HepG2 (cell line): Measurements from ENCODE around the gene SRCAP. TPM values are rescaled to one million over a fixed set of nuclear protein-coding genes. Genes with fewer than 3 reads are reported as not detected.

Source experiments
- CBFB ChIP-seq: sonication (generic); formaldehyde crosslinking; IDR thresholded peaks from 2 replicates; pipeline ENCODE4 v1.4.0; 2020; ENCODE audit warnings: missing genetic modification reagents
- CENPT ChIP-seq: sonication (generic); formaldehyde crosslinking; IDR thresholded peaks from 2 replicates; pipeline ENCODE4 v1.8.0; 2022; ENCODE audit warnings: low read depth, mild to moderate bottlenecking, moderate library complexity, missing genetic modification reagents
- CREB3 ChIP-seq: sonication (generic); formaldehyde crosslinking; IDR thresholded peaks from 2 replicates; pipeline ENCODE4 v1.5.0; 2020; ENCODE audit warnings: missing genetic modification reagents
- MZF1 ChIP-seq: sonication (generic); formaldehyde crosslinking; IDR thresholded peaks from 2 replicates; pipeline ENCODE4 v1.8.1; 2023; ENCODE audit warnings: mild to moderate bottlenecking, missing genetic modification reagents, borderline replicate concordance
- SATB2 ChIP-seq: sonication (generic); formaldehyde crosslinking; IDR thresholded peaks from 2 replicates; pipeline ENCODE4 v1.5.0; 2020; ENCODE audit warnings: missing genetic modification reagents
- SIN3B ChIP-seq: fragments of 150-350 bp; IDR thresholded peaks from 2 replicates; pipeline ENCODE4 v1.6.1; 2014; ENCODE audit warnings: low read length
- SOX13 ChIP-seq, 3 experiments: fragments of 450-650 bp in 1 of 3; sonication (generic) in 1 of 3; formaldehyde crosslinking in 1 of 3; IDR thresholded peaks in 2 of 3; conservative IDR thresholded peaks in 1 of 3; 2 replicates each; pipeline versions ENCODE4 v1.5.0 to v1.6.1; 2016 to 2020; ENCODE audit warnings: antibody characterized with exemption in 1 of 3, mild to moderate bottlenecking in 1 of 3, missing compliant biosample characterization in 1 of 3, missing genetic modification reagents in 1 of 3, moderate library complexity in 1 of 3
- TAF15 ChIP-seq: fragments of 200-400 bp; formaldehyde crosslinking; IDR thresholded peaks from one replicate; pipeline ENCODE4 v1.6.1; 2018; ENCODE audit warnings: mild to moderate bottlenecking, low read depth, low read length; ENCODE audit not compliant: poor library complexity, severe bottlenecking
- TRIM22 ChIP-seq: fragments of 450-650 bp; IDR thresholded peaks from 2 replicates; pipeline ENCODE4 v1.6.1; 2017
- WIZ ChIP-seq: sonication (generic); formaldehyde crosslinking; IDR thresholded peaks from 2 replicates; pipeline ENCODE4 v1.5.1; 2020; ENCODE audit warnings: mild to moderate bottlenecking, missing genetic modification reagents
- ZFAT ChIP-seq: sonication (generic); formaldehyde crosslinking; conservative IDR thresholded peaks from 2 replicates; pipeline ENCODE4 v1.8.1; 2023; ENCODE audit warnings: missing genetic modification reagents, inconsistent platforms
- ZKSCAN8 ChIP-seq: IDR thresholded peaks from 2 replicates; pipeline ENCODE4 v1.6.1; 2016; ENCODE audit warnings: borderline replicate concordance, missing genetic modification reagents, missing compliant biosample characterization
- ZNF124 ChIP-seq: sonication (generic); formaldehyde crosslinking; IDR thresholded peaks from 2 replicates; pipeline ENCODE4 v1.4.0; 2020; ENCODE audit warnings: missing genetic modification reagents
- ZNF160 ChIP-seq: sonication (generic); formaldehyde crosslinking; IDR thresholded peaks from 2 replicates; pipeline ENCODE4 v1.8.0; 2022; ENCODE audit warnings: mild to moderate bottlenecking, inconsistent platforms, missing genetic modification reagents
- ZNF343 ChIP-seq: sonication (generic); formaldehyde crosslinking; IDR thresholded peaks from 2 replicates; pipeline ENCODE4 v1.4.0; 2020; ENCODE audit warnings: mild to moderate bottlenecking, missing genetic modification reagents
- ZNF460 ChIP-seq: sonication (generic); formaldehyde crosslinking; IDR thresholded peaks from 2 replicates; pipeline ENCODE4 v1.5.1; 2020; ENCODE audit warnings: missing genetic modification reagents, mild to moderate bottlenecking, borderline replicate concordance
- ZNF563 ChIP-seq: sonication (generic); formaldehyde crosslinking; IDR thresholded peaks from 2 replicates; pipeline ENCODE4 v1.8.0; 2022; ENCODE audit warnings: mild to moderate bottlenecking, moderate library complexity, missing genetic modification reagents
- ZNF629 ChIP-seq: sonication (generic); formaldehyde crosslinking; conservative IDR thresholded peaks from 2 replicates; pipeline ENCODE4 v1.5.0; 2020; ENCODE audit warnings: missing genetic modification reagents
- ZNF703 ChIP-seq: sonication (generic); formaldehyde crosslinking; IDR thresholded peaks from 2 replicates; pipeline ENCODE4 v1.5.1; 2020; ENCODE audit warnings: missing genetic modification reagents, mild to moderate bottlenecking, moderate library complexity, borderline replicate concordance
- ZNF766 ChIP-seq: sonication (generic); formaldehyde crosslinking; IDR thresholded peaks from 2 replicates; pipeline ENCODE4 v1.5.0; 2020; ENCODE audit warnings: missing genetic modification reagents, borderline replicate concordance
- ZNF770 ChIP-seq: sonication (generic); formaldehyde crosslinking; IDR thresholded peaks from 2 replicates; pipeline ENCODE4 v1.5.0; 2020; ENCODE audit warnings: mild to moderate bottlenecking, missing genetic modification reagents
- ZNF800 ChIP-seq: sonication (generic); formaldehyde crosslinking; IDR thresholded peaks from 2 replicates; pipeline ENCODE4 v1.4.0; 2020; ENCODE audit warnings: missing genetic modification reagents
- ZNF841 ChIP-seq: sonication (generic); formaldehyde crosslinking; IDR thresholded peaks from 2 replicates; pipeline ENCODE4 v1.8.1; 2023; ENCODE audit warnings: missing genetic modification reagents, borderline replicate concordance
- polyA plus RNA-seq, 8 experiments: library from polyadenylated mRNA; depleted of rRNA in 3 of 8; stranded (reverse) in 7 of 8; unstranded in 1 of 8; fragments of >200 nt; fragmentation: Illumina TruSeq in 4 of 8; extraction: Trizol in 4 of 8; gene quantifications; 2 replicates each; pipeline versions ENCODE4 v1.2.1 to v1.2.3, GENCODE V29; 2011 to 2016; ENCODE audit warnings: low read depth in 4 of 8, missing spikeins in 1 of 8, mixed read lengths in 1 of 8; ENCODE audit not compliant: insufficient read depth in 1 of 8
- total RNA-seq, 5 experiments: library from RNA; depleted of rRNA; stranded (reverse); fragments of >200 nt; fragmentation: Illumina TruSeq; extraction: Trizol; gene quantifications; 2 replicates each; pipeline ENCODE4 v1.2.3, GENCODE V29; 2016; ENCODE audit warnings: low read depth in 1 of 5

Gene SRCAP
- total and polyA plus RNA-seq, 2 of the 13 experiments (the other 11 are each of a cell fraction or from before 2014, with no cell fraction given) = 4.9 to 9.0 TPM

GRCh38 chr16:30698139-30698815 lies 694 bp upstream of the SRCAP start (continued):
- TF ChIP-seq TRIM22 = no peak
- TF ChIP-seq ZFAT (CRISPR knock-in tag) = no peak
- no peak for TF ChIP-seq MZF1 (CRISPR knock-in tag)
- TF ChIP-seq CENPT = peak; percentile 92; the same call in 1 of the 2 replicates
- no peak for TF ChIP-seq SOX13 (IDR thresholded peaks at IDR 0.05)
- TF ChIP-seq SOX13 (CRISPR knock-in tag; conservative IDR thresholded peaks at IDR 0.05 in 1 of 2, IDR thresholded peaks at IDR 0.05 in 1 of 2) = peak; percentile 57 to 93; a peak in 2 of 4 replicates
- no peak for TF ChIP-seq CREB3 (CRISPR knock-in tag)
- no peak for TF ChIP-seq SATB2 (CRISPR knock-in tag)
- peak; percentile 71; the same call in 1 of the 2 replicates for TF ChIP-seq ZNF563 (CRISPR knock-in tag)
- TF ChIP-seq ZNF841 (CRISPR knock-in tag) = no peak
- TF ChIP-seq ZKSCAN8 = peak; percentile 59; the same call in 1 of the 2 replicates
- peak; percentile 90; the same call in 1 of the 2 replicates for TF ChIP-seq ZNF160 (CRISPR knock-in tag)
- TF ChIP-seq ZNF766 (CRISPR knock-in tag) = peak; percentile 44; the same call in 1 of the 2 replicates
- no peak; the same call in 1 of the 2 replicates for TF ChIP-seq ZNF460 (CRISPR knock-in tag)
- TF ChIP-seq WIZ (CRISPR knock-in tag) = peak; percentile 83; the same call in 1 of the 2 replicates
- no peak; the same call in 1 of the 2 replicates for TF ChIP-seq SIN3B
- TF ChIP-seq ZNF629 (CRISPR knock-in tag) = 0 out of 2 replicates have a peak, but pooled peaks have one; percentile 37
- TF ChIP-seq ZNF703 (CRISPR knock-in tag) = no peak
- no peak; the same call in 1 of the 2 replicates for TF ChIP-seq ZNF800 (CRISPR knock-in tag)
- TF ChIP-seq CBFB = peak; percentile 85
- TF ChIP-seq ZNF343 (CRISPR knock-in tag) = 0 out of 2 replicates have a peak, but pooled peaks have one; percentile 80
- TF ChIP-seq TAF15 = peak; percentile 30
- TF ChIP-seq ZNF770 (CRISPR knock-in tag) = peak; percentile 77
- TF ChIP-seq ZNF124 (CRISPR knock-in tag) = peak; percentile 67; the same call in 1 of the 2 replicates
